Naive thymus-derived CD8-positive, alpha-beta T cell (primary cell): ENCODE data around the gene FAM181A. TPM values are rescaled to one million over a fixed set of nuclear protein-coding genes. Genes with fewer than 3 reads are reported as not detected.
A peak's percentile ranks its signal among the peaks of the same experiment; 100 is the strongest.

ENCODE experiments used
- ATAC-seq, 2 donors: fragments of 150-1000 bp; cut with Tn5 transposase in 1 of 2; sonication (Bioruptor Pico), chemical (Tn5 transposase) in 1 of 2; 1 replicate in 1 of 2; 2 replicates in 1 of 2; pipeline ENCODE4 v1.10.0; 2021; ENCODE audit warnings: mild to moderate bottlenecking in 2 of 2, moderate library complexity in 2 of 2
- POLR2A ChIA-PET: fragments of 350-600 bp; sonication (Branson Sonifier 250); formaldehyde crosslinking; loops from one replicate; lab custom pipeline; 2021; ENCODE audit warnings: antibody characterized with exemption; lab: Charles Lee
- DNase-seq, 10 donors: peaks; one replicate each; pipeline versions ENCODE4 v3.0.0 to v3.0.0-alpha.2; 2020 to 2022
- H3K27ac Mint-ChIP-seq, 10 donors: one replicate each; pipeline ENCODE4 v1.8.0; 2020 to 2022; ENCODE audit warnings: mild to moderate bottlenecking in 10 of 10, mixed read lengths in 10 of 10, moderate library complexity in 4 of 10, inconsistent platforms in 1 of 10
- H3K27me3 Mint-ChIP-seq, 5 donors: one replicate each; pipeline ENCODE4 v1.8.0; 2021 to 2022; ENCODE audit warnings: mixed read lengths in 5 of 5
- H3K36me3 Mint-ChIP-seq, 3 donors: one replicate each; pipeline ENCODE4 v1.8.0; 2020 to 2022; ENCODE audit warnings: mixed read lengths in 3 of 3, mild to moderate bottlenecking in 2 of 3, inconsistent platforms in 1 of 3
- H3K4me1 Mint-ChIP-seq, 4 donors: one replicate each; pipeline ENCODE4 v1.8.0; 2021 to 2022; ENCODE audit warnings: mixed read lengths in 4 of 4
- H3K4me3 Mint-ChIP-seq, 10 donors: one replicate each; pipeline ENCODE4 v1.8.0; 2020 to 2022; ENCODE audit warnings: mild to moderate bottlenecking in 10 of 10, mixed read lengths in 10 of 10, moderate library complexity in 6 of 10, inconsistent platforms in 1 of 10
- H3K9me3 Mint-ChIP-seq, 9 donors: one replicate each; pipeline ENCODE4 v1.8.0; 2020 to 2022; ENCODE audit warnings: mixed read lengths in 9 of 9, mild to moderate bottlenecking in 3 of 9, inconsistent platforms in 1 of 9, moderate library complexity in 1 of 9
- polyA plus RNA-seq, 3 donors: library from polyadenylated mRNA; unstranded; fragments of 300-500 nt; fragmentation: Illumina TruSeq; gene quantifications; one replicate each; pipeline ENCODE4 v1.2.3, GENCODE V29; 2021
- total RNA-seq, 8 experiments: library from RNA in 2 of 8; stranded (reverse) in 2 of 8; gene quantifications; one replicate each; pipeline ENCODE4 v1.2.3 and lab custom pipeline; 2021 to 2026

Gene FAM181A
- total and polyA plus RNA-seq, 5 experiments from 2014 or later = not detected

DNA sequence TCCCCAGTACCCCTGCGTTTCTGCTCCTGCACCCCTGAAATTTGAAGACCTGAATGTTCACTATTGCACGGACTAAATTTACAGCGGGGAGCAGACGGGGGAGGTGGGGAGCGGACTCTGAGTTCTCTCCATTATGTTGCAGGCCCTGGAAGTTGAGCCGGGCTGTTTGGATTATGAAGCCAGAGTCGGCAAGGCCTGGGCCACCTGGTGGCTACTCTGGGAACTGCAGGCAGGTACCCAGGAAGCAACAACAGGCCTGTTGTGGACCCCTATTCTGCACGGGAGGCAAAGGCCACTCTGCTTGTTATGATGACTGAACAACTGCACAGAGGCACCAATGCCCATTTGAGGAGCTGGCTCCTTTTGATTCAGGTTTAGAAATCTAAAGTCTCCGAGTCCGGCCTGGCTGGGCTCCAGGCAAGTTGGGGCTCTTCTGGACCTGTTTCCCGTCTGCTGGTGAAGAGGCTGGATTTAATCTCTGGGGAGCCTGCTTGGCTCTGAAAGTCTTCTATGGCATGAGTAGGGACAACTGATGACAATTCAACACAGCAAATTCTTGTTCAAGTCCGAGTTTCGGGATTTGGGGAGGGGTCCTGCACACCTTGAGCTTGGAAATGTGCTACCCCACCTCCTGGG is 34.1 kb upstream of the FAM181A start:
- H3K27ac Mint-ChIP-seq = no peak overlapping the region
- H3K4me1 Mint-ChIP-seq = peaks cover 0 to 3% (median 0%) of the 10 kb centered on the region in 4 donors
- POLR2A ChIA-PET = no interaction called here
- DNase-seq (peak; percentile 17 to 81 (median 60)), ATAC-seq (peak; percentile 48 to 76)
- no peaks in the 10 kb centered on the region for H3K36me3 Mint-ChIP-seq
- peaks cover 0 to under 1% (median 0%) of the 10 kb centered on the region in 9 donors for H3K9me3 Mint-ChIP-seq
- H3K4me3 Mint-ChIP-seq = no peak overlapping the region
- H3K27me3 Mint-ChIP-seq = peaks cover 10 to 38% (median 20%) of the 10 kb centered on the region in 5 donors

DNA sequence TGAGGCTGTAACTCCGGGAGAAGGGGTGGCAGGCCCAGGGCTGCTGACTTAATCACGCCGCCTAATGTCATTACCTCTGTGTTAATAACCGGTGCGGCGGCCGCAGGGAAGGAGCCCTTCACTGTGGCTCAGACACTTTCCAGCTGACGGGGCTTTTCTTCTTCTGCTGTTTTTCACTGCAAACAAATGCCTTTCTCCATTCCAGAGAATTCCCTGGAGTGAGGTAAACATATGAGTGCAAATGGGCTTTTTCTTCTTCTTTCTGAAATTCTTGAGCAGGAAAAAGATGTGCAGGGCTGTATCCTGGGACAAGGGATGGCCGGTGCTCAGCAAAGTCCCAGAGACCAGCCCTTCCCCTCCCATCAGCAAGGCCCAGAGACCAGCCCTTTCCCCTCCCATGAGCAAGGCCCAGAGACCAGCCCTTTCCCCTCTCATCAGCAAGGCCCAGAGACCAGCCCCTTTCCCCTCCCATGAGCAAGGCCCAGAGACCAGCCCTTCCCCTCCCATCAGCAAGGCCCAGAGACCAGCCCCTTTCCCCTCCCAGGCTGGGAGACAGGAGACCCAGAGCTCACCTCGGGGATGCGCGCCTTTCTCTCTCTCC is 33.4 kb upstream of the FAM181A start:
- ATAC-seq (no peak), DNase-seq (no peak)
- H3K27ac Mint-ChIP-seq = no peak overlapping the region
- H3K27me3 Mint-ChIP-seq = peaks cover 7 to 33% (median 14%) of the 10 kb centered on the region in 5 donors
- H3K4me3 Mint-ChIP-seq = no peak overlapping the region
- H3K4me1 Mint-ChIP-seq = peaks cover 0 to 3% (median 0%) of the 10 kb centered on the region in 4 donors
- POLR2A ChIA-PET = no interaction called here
- no peaks in the 10 kb centered on the region for H3K36me3 Mint-ChIP-seq
- H3K9me3 Mint-ChIP-seq = no peaks in the 10 kb centered on the region

DNA sequence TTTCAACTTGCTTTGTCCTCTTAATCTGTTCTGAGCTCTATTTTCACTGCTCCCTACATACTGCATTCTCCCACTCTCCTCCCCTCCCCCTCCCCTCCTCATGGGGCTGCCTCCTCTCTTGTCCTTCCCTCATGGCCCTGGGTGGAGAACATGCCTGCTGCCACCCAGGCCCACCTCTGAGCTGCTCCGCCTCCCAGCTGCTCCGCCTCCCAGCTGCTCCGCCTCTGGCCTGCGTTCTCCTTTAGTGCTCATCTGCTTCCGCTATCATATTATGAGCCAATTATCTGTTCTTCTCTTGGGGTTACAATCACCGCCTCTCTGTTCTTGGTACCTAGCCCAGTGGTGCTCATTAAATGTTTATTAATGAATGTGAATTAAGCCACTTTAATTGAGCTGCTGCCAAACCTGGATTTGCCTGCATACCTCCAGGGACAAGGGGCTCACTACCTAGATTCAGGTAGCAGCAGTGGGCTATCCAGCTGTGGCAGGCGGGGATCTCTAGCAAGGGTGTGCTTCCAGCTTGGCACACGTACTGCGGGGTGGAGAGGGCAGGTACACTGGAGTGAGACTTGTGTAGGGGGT is 32.0 kb upstream of the FAM181A start:
- Mint-ChIP-seq H3K9me3 (no peaks in the 10 kb centered on the region), H3K27me3 (peaks cover 7 to 22% (median 12%) of the 10 kb centered on the region in 5 donors), H3K36me3 (no peaks in the 10 kb centered on the region), H3K27ac (peak overlapping the region in 1 of 10 donors; percentile 8), H3K4me3 (no peak overlapping the region), H3K4me1 (peaks cover 0 to 3% (median 0%) of the 10 kb centered on the region in 4 donors)
- no peak for ATAC-seq
- no peak for DNase-seq
- POLR2A ChIA-PET = no interaction called here

DNA sequence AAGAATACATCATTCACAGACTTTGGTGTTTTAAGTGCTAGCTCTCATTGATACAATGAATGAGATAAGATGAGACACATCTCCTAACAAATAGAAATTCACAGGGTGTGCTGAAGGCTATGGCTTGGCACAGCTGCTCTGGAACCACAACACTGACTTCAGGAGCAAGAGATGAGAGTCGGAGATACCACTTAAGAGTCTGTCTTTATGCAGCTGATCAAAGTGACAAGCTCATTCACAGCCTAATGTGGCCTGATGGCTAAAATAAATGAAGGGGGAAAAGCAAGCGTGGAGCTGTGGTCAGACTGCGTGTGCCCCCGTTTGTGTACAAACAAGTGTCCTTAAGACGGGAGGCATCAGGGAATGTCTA is 29.7 kb upstream of the FAM181A start:
- Mint-ChIP-seq H3K9me3 (no peaks in the 10 kb centered on the region), H3K4me1 (peaks cover 0 to 3% (median 0%) of the 10 kb centered on the region in 4 donors), H3K27me3 (peaks cover 0 to 7% (median 0%) of the 10 kb centered on the region in 5 donors), H3K27ac (peak overlapping the region in 1 of 10 donors; percentile 35), H3K4me3 (no peak overlapping the region), H3K36me3 (no peaks in the 10 kb centered on the region)
- DNase-seq (no peak), ATAC-seq (no peak)
- POLR2A ChIA-PET = no interaction called here

DNA sequence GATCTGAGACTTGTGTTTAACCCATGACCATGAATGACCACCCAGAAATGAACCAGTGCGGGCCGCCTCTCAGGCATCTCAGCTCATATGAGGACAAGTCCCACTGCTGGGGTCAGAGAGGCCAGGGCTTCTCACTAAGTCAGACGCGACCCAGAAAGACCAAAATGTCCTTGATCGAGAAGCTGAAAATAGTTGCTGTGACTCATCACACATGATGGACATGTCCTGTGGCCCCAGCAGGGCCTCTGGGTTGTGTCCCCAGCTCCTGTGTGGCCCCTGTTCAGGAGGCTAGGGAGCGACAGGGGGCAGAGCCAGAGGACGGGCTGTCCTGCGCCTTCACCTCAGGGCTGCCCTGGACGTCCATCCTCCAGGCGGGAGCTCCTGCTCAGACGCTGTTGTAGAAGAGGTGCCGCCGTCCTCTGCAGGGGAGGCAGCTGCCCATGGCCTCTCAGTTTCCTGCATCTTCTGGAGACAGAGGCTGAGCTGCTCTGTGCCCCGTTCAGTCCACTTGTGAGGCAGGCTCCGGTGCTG is 29.0 kb upstream of the FAM181A start:
- ATAC-seq (no peak), DNase-seq (no peak)
- no peaks in the 10 kb centered on the region for H3K4me1 Mint-ChIP-seq
- no peaks in the 10 kb centered on the region for H3K9me3 Mint-ChIP-seq
- peaks cover 0 to 5% (median 2%) of the 10 kb centered on the region in 5 donors for H3K27me3 Mint-ChIP-seq
- no peak overlapping the region for H3K4me3 Mint-ChIP-seq
- H3K27ac Mint-ChIP-seq = no peak overlapping the region
- POLR2A ChIA-PET = no interaction called here
- H3K36me3 Mint-ChIP-seq = no peaks in the 10 kb centered on the region

DNA sequence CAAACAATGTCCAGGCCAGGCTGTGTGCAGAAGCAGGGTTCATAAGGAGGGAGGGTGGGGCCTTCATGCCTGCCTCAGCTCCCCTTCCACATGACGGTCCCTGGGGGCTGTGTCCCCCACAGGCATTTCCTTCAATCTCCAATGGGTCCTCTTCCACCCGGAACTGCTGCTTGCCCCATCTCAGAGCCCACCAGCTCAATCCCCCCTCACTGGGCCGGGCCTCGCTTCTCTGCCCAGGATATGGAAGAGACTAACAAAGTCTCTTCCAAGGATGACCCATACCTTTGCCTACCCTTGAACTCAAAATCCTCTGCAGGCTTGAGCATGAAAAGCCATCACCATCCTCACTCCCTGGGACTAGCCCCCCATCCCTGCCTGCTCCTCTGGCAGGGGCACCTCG is 28.4 kb upstream of the FAM181A start:
- Mint-ChIP-seq H3K27me3 (peaks cover 3 to 11% (median 5%) of the 10 kb centered on the region in 5 donors), H3K36me3 (no peaks in the 10 kb centered on the region), H3K9me3 (no peaks in the 10 kb centered on the region), H3K4me3 (no peak overlapping the region), H3K4me1 (no peaks in the 10 kb centered on the region), H3K27ac (no peak overlapping the region)
- ATAC-seq = no peak
- POLR2A ChIA-PET = no interaction called here
- no peak for DNase-seq

DNA sequence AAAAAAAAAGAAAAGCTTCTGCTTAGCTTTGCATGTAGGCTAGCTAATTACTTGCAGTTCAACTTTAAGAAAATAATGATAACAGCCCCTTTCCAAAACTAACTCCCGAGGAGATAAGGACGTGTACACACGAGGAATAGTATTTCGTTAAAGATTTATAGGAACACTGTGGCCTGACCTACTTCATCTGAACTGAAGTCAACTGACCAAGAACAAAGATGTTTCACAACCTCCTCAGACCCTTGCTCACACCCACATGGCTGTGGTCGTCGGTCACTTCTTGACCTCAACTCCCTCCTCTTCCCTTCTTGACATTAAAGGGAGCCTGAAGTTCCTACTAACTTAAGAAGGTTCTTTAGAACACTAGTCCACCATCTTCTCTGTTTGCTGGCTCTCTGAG is 25.3 kb upstream of the FAM181A start:
- POLR2A ChIA-PET = no interaction called here
- peaks cover 0 to 2% (median 0%) of the 10 kb centered on the region in 4 donors for H3K4me1 Mint-ChIP-seq
- H3K9me3 Mint-ChIP-seq = no peaks in the 10 kb centered on the region
- no peak for DNase-seq
- H3K36me3 Mint-ChIP-seq = no peaks in the 10 kb centered on the region
- H3K27ac Mint-ChIP-seq = no peak overlapping the region
- no peak for ATAC-seq
- no peak overlapping the region for H3K4me3 Mint-ChIP-seq
- peaks cover 8 to 36% (median 15%) of the 10 kb centered on the region in 5 donors for H3K27me3 Mint-ChIP-seq

DNA sequence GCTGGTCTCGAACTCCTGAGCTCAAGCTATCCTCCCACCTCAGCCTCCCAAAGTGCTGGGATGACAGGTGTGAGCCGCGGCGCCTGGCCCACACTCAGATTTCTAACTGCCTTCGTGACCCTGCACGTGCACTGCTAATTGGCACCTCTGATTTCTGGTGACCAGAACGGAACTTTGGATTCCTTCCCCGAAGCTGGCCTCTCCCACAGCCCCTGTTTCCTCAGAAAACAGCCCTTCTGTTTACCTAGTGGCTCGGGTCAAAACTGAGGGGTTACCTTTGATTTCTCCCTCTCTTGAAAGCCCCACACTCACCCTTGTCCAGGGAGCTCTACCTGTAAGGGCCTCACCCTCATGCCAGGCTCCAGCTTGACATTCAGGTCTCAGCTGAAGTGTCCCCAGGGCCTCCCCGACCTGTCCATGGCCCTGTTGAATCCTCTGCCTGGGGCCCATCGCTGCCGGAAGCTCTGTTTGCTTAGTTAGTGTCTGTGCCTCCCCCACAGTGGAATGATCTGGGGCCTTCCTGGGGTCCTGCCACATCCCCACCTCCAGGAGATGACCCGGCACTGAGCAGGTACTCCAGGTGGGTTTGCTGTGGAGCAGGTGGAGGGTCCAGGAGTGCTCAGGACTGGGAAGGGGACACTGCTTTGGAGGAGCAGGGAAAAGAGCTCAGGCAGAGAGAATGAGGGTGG is 24.4 kb upstream of the FAM181A start:
- H3K27ac Mint-ChIP-seq = peak overlapping the region in 1 of 10 donors; percentile 34
- ATAC-seq (no peak), DNase-seq (no peak)
- H3K9me3 Mint-ChIP-seq = no peaks in the 10 kb centered on the region
- no peaks in the 10 kb centered on the region for H3K36me3 Mint-ChIP-seq
- POLR2A ChIA-PET = no interaction called here
- H3K4me1 Mint-ChIP-seq = peaks cover 0 to 2% (median 0%) of the 10 kb centered on the region in 4 donors
- no peak overlapping the region for H3K4me3 Mint-ChIP-seq
- peaks cover 8 to 36% (median 15%) of the 10 kb centered on the region in 5 donors for H3K27me3 Mint-ChIP-seq

DNA sequence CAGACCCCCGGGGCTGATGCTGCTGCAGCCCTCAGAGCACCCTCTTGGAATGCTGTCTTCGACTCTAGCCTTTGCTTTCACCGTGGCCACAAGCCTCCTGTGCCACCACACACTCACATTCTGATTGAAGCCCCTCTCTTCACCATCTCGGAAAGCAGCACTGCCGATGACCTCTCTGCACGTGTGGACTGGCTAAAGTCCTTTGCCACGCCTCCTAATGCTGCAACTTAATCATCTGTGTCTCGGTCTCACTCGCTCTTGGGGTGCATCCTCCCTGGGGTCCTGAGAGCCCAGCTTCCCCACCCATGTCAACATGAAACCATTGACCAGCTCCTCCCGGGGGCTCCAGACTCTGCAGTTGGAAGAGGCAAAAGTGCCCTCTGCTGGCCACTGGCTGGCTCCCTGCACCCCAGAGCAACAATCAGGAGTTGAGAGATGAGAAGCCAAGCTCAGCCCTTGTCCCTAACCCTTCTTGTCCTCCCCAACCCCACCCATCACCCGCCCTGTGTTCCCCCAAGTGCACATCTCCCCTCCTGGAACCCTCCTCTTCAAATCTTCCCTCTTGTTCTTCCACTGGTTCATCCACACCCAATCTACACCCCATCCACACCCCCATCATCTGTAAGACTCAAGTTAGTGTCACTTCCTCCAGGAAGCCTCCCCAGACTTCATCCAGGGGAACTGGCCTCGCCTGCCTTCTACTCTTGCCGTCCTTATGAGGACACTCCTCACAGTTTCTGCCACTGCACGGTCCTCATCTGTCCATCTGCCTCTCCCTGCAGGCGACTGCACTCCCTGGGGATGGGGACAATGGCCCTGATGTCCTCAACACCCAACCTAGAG is 23.6 kb upstream of the FAM181A start:
- peaks cover 8 to 36% (median 18%) of the 10 kb centered on the region in 5 donors for H3K27me3 Mint-ChIP-seq
- H3K4me3 Mint-ChIP-seq = peak overlapping the region in 1 of 10 donors; percentile 50
- no peak for DNase-seq
- H3K9me3 Mint-ChIP-seq = no peaks in the 10 kb centered on the region
- no peaks in the 10 kb centered on the region for H3K36me3 Mint-ChIP-seq
- H3K4me1 Mint-ChIP-seq = peaks cover 0 to 2% (median under 1%) of the 10 kb centered on the region in 4 donors
- no peak overlapping the region for H3K27ac Mint-ChIP-seq
- POLR2A ChIA-PET = no interaction called here
- ATAC-seq = no peak

DNA sequence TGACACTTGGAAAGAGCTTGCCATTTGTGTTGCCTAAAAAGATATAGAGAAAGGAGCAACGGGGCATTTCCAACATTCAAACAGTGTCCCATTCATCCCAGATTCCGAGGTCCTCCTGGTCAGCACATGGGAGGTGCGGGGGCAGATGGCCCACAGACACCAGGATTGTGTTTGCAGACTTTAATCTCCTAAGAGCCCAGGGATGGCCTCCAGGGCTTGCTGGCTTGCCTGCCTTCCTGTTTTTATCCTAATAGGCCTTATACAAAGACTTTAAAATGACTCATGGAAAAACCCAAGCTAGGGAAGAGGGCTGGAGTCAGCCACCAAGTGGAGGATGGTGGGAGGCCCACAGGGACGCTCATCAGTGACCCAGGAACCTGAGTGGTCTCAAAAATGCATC is 21.5 kb upstream of the FAM181A start:
- Mint-ChIP-seq H3K36me3 (no peaks in the 10 kb centered on the region), H3K27ac (no peak overlapping the region), H3K9me3 (no peaks in the 10 kb centered on the region), H3K4me1 (peaks cover 0 to 2% (median under 1%) of the 10 kb centered on the region in 4 donors), H3K4me3 (no peak overlapping the region), H3K27me3 (peaks cover 8 to 36% (median 15%) of the 10 kb centered on the region in 5 donors)
- no peak for DNase-seq
- no peak for ATAC-seq
- POLR2A ChIA-PET = no interaction called here

DNA sequence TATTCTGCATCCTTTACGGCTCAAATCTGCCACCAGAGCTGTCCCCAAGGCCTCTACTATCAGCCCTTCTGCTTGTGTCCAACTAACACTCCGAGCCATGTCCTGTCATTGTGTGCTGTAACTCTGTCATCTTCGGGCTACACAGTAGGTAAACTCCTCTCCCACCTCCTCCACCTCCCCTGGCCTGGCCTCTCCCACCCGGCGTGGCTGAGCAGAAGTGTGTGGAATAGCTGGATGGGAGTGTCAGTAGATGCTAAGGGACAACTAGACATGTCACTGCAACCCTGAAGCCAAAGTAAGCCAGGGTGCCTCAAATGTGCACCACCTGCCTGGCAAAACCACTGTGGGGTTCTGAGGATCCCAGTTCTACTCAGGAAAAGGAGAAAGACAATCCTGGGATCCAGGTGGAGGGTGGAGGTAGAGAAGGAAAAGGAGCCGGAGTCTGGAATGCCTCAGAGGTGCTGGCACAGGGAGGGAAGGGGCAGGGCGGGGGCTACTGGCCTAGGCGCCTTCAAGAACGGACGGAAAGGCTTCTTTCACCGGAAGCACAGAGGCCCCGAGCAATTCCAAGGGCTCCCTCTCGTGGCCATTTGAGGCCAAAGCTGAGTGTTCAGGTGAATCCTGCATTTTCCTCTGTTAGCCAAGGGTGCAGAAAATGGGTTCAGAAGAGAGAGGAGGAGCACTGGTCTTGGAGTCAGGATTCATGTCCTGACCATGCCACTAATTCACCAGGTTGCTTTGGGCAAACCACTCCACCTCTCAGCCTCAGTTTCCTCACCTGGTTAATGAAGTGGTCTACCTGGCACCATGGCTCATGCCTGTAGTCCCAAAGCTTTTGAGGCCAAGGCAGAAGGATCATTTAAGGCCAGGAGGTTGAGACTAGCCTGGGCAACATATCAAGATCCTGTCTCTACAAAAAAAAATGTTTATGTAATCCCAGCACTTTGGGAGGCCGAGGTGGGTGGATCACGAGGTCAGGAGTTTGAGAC is 20.5 kb upstream of the FAM181A start:
- H3K27me3 Mint-ChIP-seq = peaks cover 8 to 36% (median 15%) of the 10 kb centered on the region in 5 donors
- peak; percentile 52 to 56 for ATAC-seq
- H3K27ac Mint-ChIP-seq = peak overlapping the region in 2 of 10 donors; percentile 3 to 40
- no peak overlapping the region for H3K4me3 Mint-ChIP-seq
- H3K9me3 Mint-ChIP-seq = no peaks in the 10 kb centered on the region
- POLR2A ChIA-PET = no interaction called here
- H3K4me1 Mint-ChIP-seq = peaks cover 0 to 2% (median under 1%) of the 10 kb centered on the region in 4 donors
- DNase-seq = peak in 7 of 10 donors; percentile 6 to 42 (median 26)
- H3K36me3 Mint-ChIP-seq = no peaks in the 10 kb centered on the region
